SU-DHL-6 (cell line): Measurements from ENCODE around the gene UTS2B.

Experiments
- H2AFZ ChIP-seq: fragments of 200-600 bp; sonication (generic); 2 replicates; pipeline ENCODE4 v1.6.1; 2014; ENCODE audit warnings: low read depth, mild to moderate bottlenecking, moderate library complexity, mixed read lengths, antibody characterized with exemption, low read length; ENCODE audit not compliant: severe bottlenecking
- H3F3A ChIP-seq: fragments of 200-600 bp; shearing (Covaris generic); 2 replicates; pipeline ENCODE4 v1.6.0; 2016; ENCODE audit warnings: antibody characterized with exemption, mild to moderate bottlenecking; ENCODE audit not compliant: insufficient read depth
- H3K27ac ChIP-seq: fragments of 200-600 bp; sonication (generic); 2 replicates; pipeline ENCODE4 v1.5.1; 2016; ENCODE audit warnings: low read depth, mild to moderate bottlenecking, low read length, moderate library complexity, mixed read lengths
- H3K27me3 ChIP-seq: fragments of 200-600 bp; sonication (generic), shearing (Covaris generic); 2 replicates; pipeline ENCODE4 v1.6.0; 2014; ENCODE audit warnings: mild to moderate bottlenecking, low read length
- H3K36me3 ChIP-seq: fragments of 200-600 bp; sonication (generic); 2 replicates; pipeline ENCODE4 v1.6.1; 2014; ENCODE audit warnings: mild to moderate bottlenecking, low read length, mixed read lengths
- H3K4me2 ChIP-seq: fragments of 300-600, 200-600 bp; shearing (Covaris generic), sonication (generic); 2 replicates; pipeline ENCODE4 v1.6.0; 2014; ENCODE audit warnings: low read length, low read depth, mild to moderate bottlenecking; ENCODE audit not compliant: poor library complexity, severe bottlenecking
- H3K4me3 ChIP-seq: fragments of 200-600 bp; sonication (generic); 2 replicates; pipeline ENCODE4 v1.5.1; 2014; ENCODE audit warnings: antibody characterized with exemption, low read length, mild to moderate bottlenecking, mixed read lengths; ENCODE audit not compliant: insufficient read depth, poor library complexity, severe bottlenecking
- H3K79me2 ChIP-seq: fragments of 200-600 bp; sonication (generic); 2 replicates; pipeline ENCODE4 v1.6.1; 2014; ENCODE audit warnings: mild to moderate bottlenecking, low read length, moderate library complexity; ENCODE audit not compliant: insufficient read depth
- H3K9ac ChIP-seq: fragments of 200-600 bp; sonication (generic); 2 replicates; pipeline ENCODE4 v1.7.0; 2014; ENCODE audit warnings: mild to moderate bottlenecking, low read length
- H3K9me2 ChIP-seq: fragments of 200-600 bp; sonication (generic); replicated peaks from 2 replicates; pipeline ENCODE4 v1.6.1; 2014; ENCODE audit warnings: low read length; ENCODE audit not compliant: insufficient read depth
- H3K9me3 ChIP-seq: fragments of 200-600 bp; sonication (generic); 2 replicates; pipeline ENCODE4 v1.6.1; 2014; ENCODE audit warnings: low read length, mixed read lengths; ENCODE audit not compliant: insufficient read depth
- H4K20me1 ChIP-seq: fragments of 200-600 bp; sonication (generic); 2 replicates; pipeline ENCODE4 v1.6.1; 2014; ENCODE audit warnings: low read depth, mild to moderate bottlenecking, antibody characterized with exemption, low read length, moderate library complexity, mixed read lengths
- EZH2phosphoT487 ChIP-seq: fragments of 200-600 bp; sonication (generic), shearing (Covaris generic); conservative IDR thresholded peaks from 2 replicates; pipeline ENCODE4 v1.6.1; 2018; ENCODE audit warnings: mild to moderate bottlenecking, antibody characterized with exemption, low read length, moderate library complexity, mixed read lengths
- TF ChIP-seq, protein P1 (sequence below): fragments of 200-600 bp; sonication (generic); IDR thresholded peaks from one replicate; pipeline ENCODE4 v1.5.1; 2017; ENCODE audit warnings: antibody characterized with exemption, mild to moderate bottlenecking, low read length, moderate library complexity; ENCODE audit not compliant: insufficient read depth, poor library complexity, severe bottlenecking

Gene UTS2B

GRCh38 chr3:191347228-191347627, 16.9 kb upstream of the UTS2B start:
- Histone ChIP-seq H3F3A (no peaks in the 10 kb centered on the region), H4K20me1 (no peaks in the 10 kb centered on the region), H3K9ac (no peak overlapping the region), H3K4me3 (no peak overlapping the region), H3K79me2 (no peaks in the 10 kb centered on the region), H3K9me3 (no peaks in the 10 kb centered on the region), H3K9me2 (no peaks in the 10 kb centered on the region), H2AFZ (no peak overlapping the region), H3K27me3 (no peaks in the 10 kb centered on the region), H3K4me2 (no peak overlapping the region), H3K36me3 (no peaks in the 10 kb centered on the region), H3K27ac (no peak overlapping the region)
- TF ChIP-seq, protein P1, sequence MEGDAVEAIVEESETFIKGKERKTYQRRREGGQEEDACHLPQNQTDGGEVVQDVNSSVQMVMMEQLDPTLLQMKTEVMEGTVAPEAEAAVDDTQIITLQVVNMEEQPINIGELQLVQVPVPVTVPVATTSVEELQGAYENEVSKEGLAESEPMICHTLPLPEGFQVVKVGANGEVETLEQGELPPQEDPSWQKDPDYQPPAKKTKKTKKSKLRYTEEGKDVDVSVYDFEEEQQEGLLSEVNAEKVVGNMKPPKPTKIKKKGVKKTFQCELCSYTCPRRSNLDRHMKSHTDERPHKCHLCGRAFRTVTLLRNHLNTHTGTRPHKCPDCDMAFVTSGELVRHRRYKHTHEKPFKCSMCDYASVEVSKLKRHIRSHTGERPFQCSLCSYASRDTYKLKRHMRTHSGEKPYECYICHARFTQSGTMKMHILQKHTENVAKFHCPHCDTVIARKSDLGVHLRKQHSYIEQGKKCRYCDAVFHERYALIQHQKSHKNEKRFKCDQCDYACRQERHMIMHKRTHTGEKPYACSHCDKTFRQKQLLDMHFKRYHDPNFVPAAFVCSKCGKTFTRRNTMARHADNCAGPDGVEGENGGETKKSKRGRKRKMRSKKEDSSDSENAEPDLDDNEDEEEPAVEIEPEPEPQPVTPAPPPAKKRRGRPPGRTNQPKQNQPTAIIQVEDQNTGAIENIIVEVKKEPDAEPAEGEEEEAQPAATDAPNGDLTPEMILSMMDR, result no peak
- TF ChIP-seq EZH2phosphoT487, result no peak

DNA sequence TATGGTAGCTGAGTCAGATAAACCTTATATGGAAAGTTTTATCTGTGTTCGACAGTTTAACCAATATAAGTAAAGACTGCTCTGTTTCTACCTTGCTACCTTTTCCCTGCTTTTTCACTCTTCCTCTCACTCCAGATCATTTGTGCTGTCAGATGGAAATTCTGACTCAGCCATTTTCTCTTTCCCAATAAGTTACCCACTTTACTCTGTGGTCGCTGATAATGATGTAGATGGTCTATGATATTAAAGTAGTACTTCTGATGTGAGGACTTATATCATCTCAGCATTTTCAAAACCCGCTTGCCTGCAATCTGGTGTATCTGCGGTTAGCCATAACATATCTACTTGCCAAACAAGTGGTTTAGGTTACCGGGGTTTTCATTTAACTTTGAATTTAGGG, 15.0 kb upstream of the UTS2B start:
- no peaks in the 10 kb centered on the region for H3K79me2 ChIP-seq

DNA sequence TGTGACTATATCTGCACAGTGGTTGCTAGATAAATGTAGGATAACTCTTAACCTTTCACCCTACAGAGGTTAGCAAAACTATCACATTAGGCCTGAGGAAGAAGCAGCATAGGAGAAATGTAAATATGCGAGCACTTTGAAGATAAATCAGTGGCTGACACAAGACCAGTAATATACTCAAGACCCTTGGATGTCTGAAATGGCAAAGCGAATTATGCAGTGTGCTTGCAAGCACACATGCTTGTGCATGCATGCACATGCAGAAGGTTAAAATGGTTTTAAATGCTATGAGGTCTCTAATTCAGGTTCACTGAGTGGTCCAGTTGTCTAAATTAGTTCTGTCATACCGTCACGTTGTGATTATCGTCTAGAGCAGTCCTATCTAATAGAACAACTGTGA, 13.6 kb upstream of the UTS2B start:
- Histone ChIP-seq H3K36me3 (no peaks in the 10 kb centered on the region), H3K9me3 (no peaks in the 10 kb centered on the region), H3K4me3 (no peak overlapping the region), H3K9ac (no peak overlapping the region), H4K20me1 (no peaks in the 10 kb centered on the region), H3K9me2 (no peaks in the 10 kb centered on the region), H2AFZ (no peak overlapping the region), H3F3A (no peaks in the 10 kb centered on the region), H3K4me2 (no peak overlapping the region), H3K79me2 (no peaks in the 10 kb centered on the region), H3K27me3 (no peaks in the 10 kb centered on the region), H3K27ac (no peak overlapping the region)
- no peak for TF ChIP-seq EZH2phosphoT487
- TF ChIP-seq, protein P1, result no peak

More for the DNA sequence above, 15.0 kb upstream of the UTS2B start:
- H3K9ac ChIP-seq, result no peak overlapping the region
- TF ChIP-seq EZH2phosphoT487, result no peak
- TF ChIP-seq, protein P1, result no peak
- no peak overlapping the region for H3K27ac ChIP-seq
- no peak overlapping the region for H3K4me3 ChIP-seq
- no peaks in the 10 kb centered on the region for H4K20me1 ChIP-seq
- H3K36me3 ChIP-seq, result no peaks in the 10 kb centered on the region
- no peaks in the 10 kb centered on the region for H3K27me3 ChIP-seq
- no peaks in the 10 kb centered on the region for H3K9me3 ChIP-seq
- H2AFZ ChIP-seq, result no peak overlapping the region
- H3F3A ChIP-seq, result no peaks in the 10 kb centered on the region
- no peaks in the 10 kb centered on the region for H3K9me2 ChIP-seq
- H3K4me2 ChIP-seq, result no peak overlapping the region
